Stimulated activated CD4-positive, alpha-beta T cell treated with anti-CD3 and anti-CD28 coated beads, Interleukin-2, amount 100 ng/mL, for 24 hours (primary cell): ENCODE data around the gene FOXI2.

Experiments
- DNase-seq, 2 donors: peaks; one replicate each; pipeline ENCODE4 v3.0.0-alpha.2; 2020

FOXI2 gene

GRCh38 chr10:127736915-127737562, at the start of gene FOXI2:
Gene FOXI2, plus strand, starts transcription at chr10:127737185. Its CDS starts 89 bp downstream, at chr10:127737274.
- no peak for DNase-seq

GRCh38 chr10:127687548-127687947, 49.4 kb upstream of the FOXI2 start:
- DNase-seq: no peak

- DNase-seq: no peak
These were observed 46.7 kb upstream of the FOXI2 start for GRCh38 chr10:127690176-127690835.

- peak; percentile 21 to 64 for DNase-seq
These were observed 42.3 kb upstream of the FOXI2 start for GRCh38 chr10:127694580-127695193.

GRCh38 chr10:127695431-127695830, 41.6 kb upstream of the FOXI2 start:
- no peak for DNase-seq

GRCh38 chr10:127698886-127699285, 38.1 kb upstream of the FOXI2 start:
- DNase-seq: no peak

GRCh38 chr10:127699311-127699710, 37.7 kb upstream of the FOXI2 start:
- DNase-seq: no peak

GRCh38 chr10:127702271-127702670, 34.7 kb upstream of the FOXI2 start:
- no peak for DNase-seq

- no peak for DNase-seq
These were observed 21.7 kb upstream of the FOXI2 start for GRCh38 chr10:127715249-127715648.

- no peak for DNase-seq
These were observed 21.1 kb upstream of the FOXI2 start for GRCh38 chr10:127715782-127716378.

GRCh38 chr10:127720142-127720541, 16.8 kb upstream of the FOXI2 start:
- DNase-seq: no peak

- DNase-seq: no peak
These were observed 16.1 kb upstream of the FOXI2 start for GRCh38 chr10:127720903-127721302.

- no peak for DNase-seq
These were observed 2.2 kb upstream of the FOXI2 start for GRCh38 chr10:127734753-127735152.

- DNase-seq: no peak
These were observed 1.8 kb upstream of the FOXI2 start for GRCh38 chr10:127735156-127735555.

GRCh38 chr10:127735723-127736221, 1.2 kb upstream of the FOXI2 start:
- DNase-seq: no peak

- DNase-seq: no peak
These were observed 617 bp upstream of the FOXI2 start for GRCh38 chr10:127736222-127736914.

- DNase-seq: no peak
These were observed 852 bp downstream of the FOXI2 start for GRCh38 chr10:127737563-127738511.

GRCh38 chr10:127738512-127739424, 1.8 kb downstream of the FOXI2 start:
- no peak for DNase-seq

GRCh38 chr10:127739908-127740307, 2.9 kb downstream of the FOXI2 start:
- DNase-seq: no peak

GRCh38 chr10:127740596-127740995, 3.6 kb downstream of the FOXI2 start:
- DNase-seq: no peak

- no peak for DNase-seq
These were observed 6.2 kb downstream of the FOXI2 start for GRCh38 chr10:127743205-127743604.
